Measurements from ENCODE around the gene ACE2. TPM values are rescaled to one million over a fixed set of nuclear protein-coding genes. Genes with fewer than 3 reads are reported as not detected.

Gene ACE2
- total and polyA plus RNA-seq, 2 of the 8 experiments (the other 6 are each of a cell fraction or from before 2014, with no cell fraction given) = 0.06 TPM; not detected in 1

- Histone ChIP-seq H2BK5ac (ENCODE audit: low read depth, low read length) (no peak overlapping the region), H3K14ac (ENCODE audit: insufficient read length) (no peak overlapping the region), H3K36me3 (ENCODE audit: control insufficient read depth in 2 of 4, insufficient read depth in 4 of 4, low read length in 3 of 4) (no peaks in the 10 kb centered on the region), H2BK20ac (ENCODE audit: low read length) (no peak overlapping the region), H4K20me1 (replicated peaks in 1 of 2; ENCODE audit: control insufficient read depth in 1 of 2, insufficient read depth in 2 of 2, low read length in 2 of 2) (no peaks in the 10 kb centered on the region), H3K4me1 (replicated peaks in 1 of 4; ENCODE audit: control insufficient read depth in 3 of 4, insufficient read depth in 4 of 4, low read length in 3 of 4) (no peaks in the 10 kb centered on the region), H3K27ac (ENCODE audit: low read depth, low read length) (no peak overlapping the region), H3K4me2 (ENCODE audit: insufficient read depth in 1 of 2, low read depth in 2 of 2, low read length in 2 of 2) (no peak overlapping the region), H3K18ac (ENCODE audit: extremely low read depth, low read length) (no peak overlapping the region), H4K8ac (ENCODE audit: extremely low read depth, insufficient read depth, low read length) (no peak overlapping the region), H3K23ac (ENCODE audit: insufficient read length) (no peak overlapping the region), H3K9me3 (ENCODE audit: insufficient read depth in 2 of 2, low read depth in 1 of 2, low read length in 1 of 2) (no peaks in the 10 kb centered on the region), H2BK15ac (ENCODE audit: low read length) (no peak overlapping the region), H2BK120ac (replicated peaks; ENCODE audit: low read depth, low read length) (no peak overlapping the region), H2AK5ac (ENCODE audit: low read depth, low read length) (no peak overlapping the region), H3K4me3 (ENCODE audit: extremely low read depth in 1 of 4, insufficient read depth in 2 of 4, low read depth in 3 of 4, low read length in 4 of 4) (no peak overlapping the region), H3K27me3 (replicated peaks in 1 of 4; ENCODE audit: control insufficient read depth in 3 of 4, extremely low read depth in 1 of 4, insufficient read depth in 3 of 4, low read length in 3 of 4) (no peaks in the 10 kb centered on the region), H3K79me2 (ENCODE audit: control insufficient read depth in 1 of 2, insufficient read depth in 2 of 2, low read length in 2 of 2) (no peaks in the 10 kb centered on the region), H4K5ac (ENCODE audit: insufficient read length, low read depth, low read length) (no peak overlapping the region), H3K23me2 (ENCODE audit: low read depth, low read length) (no peaks in the 10 kb centered on the region), H3K79me1 (ENCODE audit: low read depth, low read length) (no peaks in the 10 kb centered on the region), H4K91ac (replicated peaks; ENCODE audit: insufficient read length, low read length) (no peak overlapping the region), H2BK12ac (ENCODE audit: low read depth, low read length) (no peak overlapping the region), H2AFZ (ENCODE audit: low read length) (no peak overlapping the region), H3K4ac (replicated peaks; ENCODE audit: insufficient read length, low read depth, low read length) (no peak overlapping the region), H3K56ac (replicated peaks; ENCODE audit: insufficient read length, low read depth, low read length) (no peak overlapping the region), H3K9ac (replicated peaks in 1 of 4; ENCODE audit: extremely low read depth in 1 of 4, low read depth in 3 of 4, low read length in 3 of 4) (no peak overlapping the region)
- ChIA-PET CTCF (ENCODE audit: partially characterized antibody) (no interaction called here), POLR2A (ENCODE audit: partially characterized antibody) (no interaction called here)
- WGBS, 2 experiments (ENCODE audit: extremely low coverage in 1 of 2, insufficient coverage in 1 of 2, insufficient read length in 1 of 2, insufficient replicate concordance in 2 of 2, low coverage in 1 of 2, low lambda C conversion rate in 2 of 2, missing lambda C conversion rate in 1 of 2) = 88% methylated on average over 8 of the region's 8 CpGs; no CpG with 5 or more reads in 1 of the 2 experiments
- no peak for DNase-seq (ENCODE audit: low read depth in 1 of 2, low spot score in 2 of 2)
- FAIRE-seq = no peak
- no peak for TF ChIP-seq EGR1 (IDR thresholded peaks at IDR 0.05; ENCODE audit: borderline replicate concordance, low read depth, low read length)
- TF ChIP-seq MAX (IDR thresholded peaks at IDR 0.05) = no peak
- TF ChIP-seq KDM1A (IDR thresholded peaks at IDR 0.05; ENCODE audit: borderline replicate concordance, low read length) = no peak
- no peak for TF ChIP-seq SIN3A (conservative IDR thresholded peaks at IDR 0.05 in 1 of 2, IDR thresholded peaks at IDR 0.05 in 1 of 2; ENCODE audit: low read depth in 1 of 2, low read length in 2 of 2)
- no peak for TF ChIP-seq GABPA (IDR thresholded peaks at IDR 0.05; ENCODE audit: borderline replicate concordance, insufficient read depth, low read length)
- no peak for TF ChIP-seq CHD2 (IDR thresholded peaks at IDR 0.05; ENCODE audit: low read length)
These were observed 74.9 kb downstream of the ACE2 start for GRCh38 chrX:15525664-15526416.
